Gastrocnemius medialis (tissue), 4 donors: ENCODE data around the gene CHERP. TPM values are rescaled to one million over a fixed set of nuclear protein-coding genes. Genes with fewer than 3 reads are reported as not detected.

Experiments used
- ATAC-seq, 2 donors: fragments of 150-250 bp; one replicate each; pipeline ENCODE4 v1.9.1; 2016
- DNase-seq, 2 donors: peaks; one replicate each; pipeline ENCODE4 v3.0.0-alpha.2; 2019
- H3K27ac ChIP-seq, 4 donors: fragments of 200-600 bp; sonication (generic); 1 replicate in 1 of 4; 2 replicates in 3 of 4; pipeline ENCODE4 v1.5.1; 2016 to 2018; ENCODE audit warnings: mild to moderate bottlenecking in 2 of 4, moderate library complexity in 1 of 4
- H3K27me3 ChIP-seq, 3 donors: fragments of 200-600 bp; sonication (generic) in 2 of 3; 1 replicate in 1 of 3; 2 replicates in 2 of 3; pipeline versions ENCODE4 v1.5.1 to v1.6.0; 2016 to 2019; ENCODE audit warnings: mild to moderate bottlenecking in 1 of 3, moderate library complexity in 1 of 3
- H3K36me3 ChIP-seq, 2 donors: fragments of 200-600 bp; sonication (generic) in 1 of 2; one replicate each; pipeline ENCODE4 v1.5.1; 2017 to 2018
- H3K4me1 ChIP-seq, 2 donors: fragments of 200-600 bp; sonication (generic) in 1 of 2; one replicate each; pipeline ENCODE4 v1.5.1; 2016 to 2017; ENCODE audit warnings: mild to moderate bottlenecking in 2 of 2
- H3K4me3 ChIP-seq, 4 donors: fragments of 200-600 bp; sonication (generic) in 3 of 4; 1 replicate in 1 of 4; 2 replicates in 3 of 4; pipeline ENCODE4 v1.5.1; 2016 to 2019; ENCODE audit warnings: mild to moderate bottlenecking in 2 of 4
- H3K9me3 ChIP-seq, 3 donors: fragments of 200-600 bp; sonication (generic) in 2 of 3; 1 replicate in 1 of 3; 2 replicates in 2 of 3; pipeline ENCODE4 v1.5.1; 2016 to 2019
- POLR2A ChIP-seq, 2 donors: fragments of 450-650 bp; IDR thresholded peaks; one replicate each; pipeline ENCODE4 v1.6.1; 2017; ENCODE audit warnings: antibody characterized with exemption in 2 of 2, mild to moderate bottlenecking in 2 of 2, moderate library complexity in 2 of 2
- in situ Hi-C, 4 donors: fragments of 200-750 bp; cut with MboI; loops; one replicate each; pipeline versions ENCODE4 v1.15.0 to v1.8.0; 2017; ENCODE audit warnings: low sequenced_read_pairs in 4 of 4
- intact Hi-C: fragments of 100-400 bp; cut with DNase I; formaldehyde crosslinking; loops from one replicate; pipeline ENCODE4 v1.15.1; 2023; ENCODE audit warnings: low total_unique reads
- total RNA-seq, 4 donors: library from RNA; depleted of rRNA; stranded (reverse); fragments of >200 nt; gene quantifications; one replicate each; pipeline versions ENCODE4 v1.1.0 to v1.2.3, GENCODE V29; 2016
- TF ChIP-seq, protein P1 (sequence below), 5 experiments: fragments of 450-650 bp in 3 of 5; fragments of 200-600 bp in 2 of 5; sonication (generic) in 2 of 5; IDR thresholded peaks in 4 of 5; conservative IDR thresholded peaks in 1 of 5; 1 replicate in 4 of 5; 2 replicates in 1 of 5; pipeline ENCODE4 v1.5.1; 2016 to 2019; ENCODE audit warnings: antibody characterized with exemption in 5 of 5, mild to moderate bottlenecking in 3 of 5, moderate library complexity in 3 of 5

Gene CHERP
- total RNA-seq, 4 donors from 2014 or later: 7.4 to 12.1 (median 9.8) TPM

DNA sequence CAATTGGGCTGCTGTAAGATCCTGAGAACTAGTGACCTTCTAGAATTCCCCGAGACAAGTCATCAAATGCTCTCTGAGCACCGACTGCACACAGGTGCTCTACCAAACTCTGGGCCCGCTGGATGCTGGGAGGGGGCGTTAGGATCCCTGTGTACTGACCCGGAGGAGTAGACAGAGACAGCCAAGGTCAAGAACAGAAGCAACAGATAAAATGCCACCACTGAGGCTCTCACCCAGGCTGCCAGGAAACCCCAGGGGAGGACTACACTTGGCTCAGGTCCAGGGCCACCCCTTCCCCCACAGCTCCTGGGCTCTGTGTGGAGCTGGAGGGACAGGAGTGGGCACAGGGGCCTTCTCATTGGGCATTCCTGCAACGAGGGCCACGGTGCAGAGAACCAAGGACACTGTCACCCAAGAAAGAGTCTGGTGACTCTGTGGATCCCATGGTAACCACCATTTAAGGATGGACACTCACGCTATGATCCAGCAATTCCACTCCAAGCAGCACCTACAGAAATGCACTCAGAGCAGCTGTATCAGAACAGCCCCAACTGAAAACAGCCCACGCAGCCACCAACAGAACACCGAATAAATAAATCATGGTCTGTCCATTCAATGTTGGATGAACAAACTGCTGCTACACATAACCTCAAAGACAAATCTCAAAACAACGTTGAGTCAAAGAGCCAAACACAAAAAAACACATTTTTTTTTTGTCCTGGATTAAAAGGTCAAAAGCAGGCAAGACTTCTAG, 46.8 kb upstream of the CHERP start:
- no peaks in the 10 kb centered on the region for H3K36me3 ChIP-seq
- in situ Hi-C loops (no loop called here), intact Hi-C loops (loop anchor here (2.0 kb wide), 1 partner anchor 16 kb away; no protein-coding TSS in a partner anchor)
- H3K9me3 ChIP-seq: no peaks in the 10 kb centered on the region
- peak overlapping the region in 1 of 4 donors; percentile 41 for H3K4me3 ChIP-seq
- DNase-seq (no peak), ATAC-seq (no peak)
- TF ChIP-seq, protein P1, sequence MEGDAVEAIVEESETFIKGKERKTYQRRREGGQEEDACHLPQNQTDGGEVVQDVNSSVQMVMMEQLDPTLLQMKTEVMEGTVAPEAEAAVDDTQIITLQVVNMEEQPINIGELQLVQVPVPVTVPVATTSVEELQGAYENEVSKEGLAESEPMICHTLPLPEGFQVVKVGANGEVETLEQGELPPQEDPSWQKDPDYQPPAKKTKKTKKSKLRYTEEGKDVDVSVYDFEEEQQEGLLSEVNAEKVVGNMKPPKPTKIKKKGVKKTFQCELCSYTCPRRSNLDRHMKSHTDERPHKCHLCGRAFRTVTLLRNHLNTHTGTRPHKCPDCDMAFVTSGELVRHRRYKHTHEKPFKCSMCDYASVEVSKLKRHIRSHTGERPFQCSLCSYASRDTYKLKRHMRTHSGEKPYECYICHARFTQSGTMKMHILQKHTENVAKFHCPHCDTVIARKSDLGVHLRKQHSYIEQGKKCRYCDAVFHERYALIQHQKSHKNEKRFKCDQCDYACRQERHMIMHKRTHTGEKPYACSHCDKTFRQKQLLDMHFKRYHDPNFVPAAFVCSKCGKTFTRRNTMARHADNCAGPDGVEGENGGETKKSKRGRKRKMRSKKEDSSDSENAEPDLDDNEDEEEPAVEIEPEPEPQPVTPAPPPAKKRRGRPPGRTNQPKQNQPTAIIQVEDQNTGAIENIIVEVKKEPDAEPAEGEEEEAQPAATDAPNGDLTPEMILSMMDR (IDR thresholded peaks at IDR 0.05 in 4 of 5, conservative IDR thresholded peaks at IDR 0.05 in 1 of 5): no peak
- TF ChIP-seq POLR2A (IDR thresholded peaks at IDR 0.05): no peak
- H3K4me1 ChIP-seq: peaks cover 71 to 93% of the 10 kb centered on the region in 2 donors
- H3K27me3 ChIP-seq: no peaks in the 10 kb centered on the region
- H3K27ac ChIP-seq: peak overlapping the region; percentile 47 to 80 (median 64)

DNA sequence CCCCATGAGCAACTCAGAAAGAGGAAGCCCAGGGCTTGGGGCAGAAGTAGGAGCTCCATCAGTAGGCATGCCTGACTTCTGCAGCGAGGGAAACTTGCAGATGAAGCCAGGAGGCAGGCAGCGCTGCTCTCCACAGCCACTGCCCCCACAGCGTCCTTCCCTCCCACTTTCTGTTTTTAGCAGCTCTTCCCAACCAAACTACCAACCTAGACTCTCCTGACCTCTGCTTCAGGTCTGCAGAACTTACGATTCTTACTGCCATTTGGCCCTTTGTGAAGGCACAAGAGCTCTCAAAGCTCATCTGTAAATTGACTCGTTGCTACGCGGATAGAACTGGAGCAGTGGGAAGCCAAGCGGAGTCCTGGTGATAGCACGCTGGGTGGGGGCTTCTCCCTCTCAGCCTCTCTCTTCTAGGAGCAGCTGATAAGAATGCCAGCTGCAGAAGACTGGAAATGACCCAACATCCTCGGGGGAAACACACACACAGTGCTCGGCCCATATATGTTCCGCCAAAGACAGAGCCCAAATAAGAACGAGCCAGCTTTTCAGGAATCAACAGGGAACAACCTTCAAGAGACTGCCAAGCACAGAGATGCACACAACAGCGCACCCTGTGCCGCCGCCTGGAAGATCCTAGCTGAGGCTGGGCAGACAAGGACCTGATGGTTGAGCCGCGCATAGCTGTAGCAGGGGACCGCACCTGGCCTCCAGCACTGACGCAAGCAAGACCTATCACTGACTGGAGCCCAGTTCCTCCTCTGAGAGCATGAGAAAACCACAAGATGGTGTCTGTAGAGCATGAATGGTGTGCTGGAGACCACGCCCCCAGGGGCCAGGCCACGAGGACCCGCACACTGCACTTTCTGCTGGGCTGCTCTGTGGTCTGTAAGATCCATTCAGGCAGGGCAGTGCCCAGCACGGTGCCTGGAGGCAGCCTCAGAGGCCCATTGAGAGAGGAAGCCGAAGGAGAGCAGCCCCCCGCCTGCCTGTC, 45.9 kb upstream of the CHERP start:
- Histone ChIP-seq H3K27me3 (no peaks in the 10 kb centered on the region), H3K4me3 (peak overlapping the region in 3 of 4 donors; percentile 24 to 41 (median 26)), H3K4me1 (peaks cover 76 to 97% of the 10 kb centered on the region in 2 donors), H3K36me3 (no peaks in the 10 kb centered on the region), H3K9me3 (no peaks in the 10 kb centered on the region), H3K27ac (peak overlapping the region; percentile 47 to 80 (median 64))
- intact Hi-C loops: loop anchor here (2.0 kb wide), 1 partner anchor 17 kb away; no protein-coding TSS in a partner anchor
- peak; percentile 25 to 69 for ATAC-seq
- in situ Hi-C loops: no loop called here
- peak; percentile 43 to 47 for DNase-seq
- TF ChIP-seq, protein P1 (IDR thresholded peaks at IDR 0.05 in 4 of 5, conservative IDR thresholded peaks at IDR 0.05 in 1 of 5): no peak
- no peak for TF ChIP-seq POLR2A (IDR thresholded peaks at IDR 0.05)

DNA sequence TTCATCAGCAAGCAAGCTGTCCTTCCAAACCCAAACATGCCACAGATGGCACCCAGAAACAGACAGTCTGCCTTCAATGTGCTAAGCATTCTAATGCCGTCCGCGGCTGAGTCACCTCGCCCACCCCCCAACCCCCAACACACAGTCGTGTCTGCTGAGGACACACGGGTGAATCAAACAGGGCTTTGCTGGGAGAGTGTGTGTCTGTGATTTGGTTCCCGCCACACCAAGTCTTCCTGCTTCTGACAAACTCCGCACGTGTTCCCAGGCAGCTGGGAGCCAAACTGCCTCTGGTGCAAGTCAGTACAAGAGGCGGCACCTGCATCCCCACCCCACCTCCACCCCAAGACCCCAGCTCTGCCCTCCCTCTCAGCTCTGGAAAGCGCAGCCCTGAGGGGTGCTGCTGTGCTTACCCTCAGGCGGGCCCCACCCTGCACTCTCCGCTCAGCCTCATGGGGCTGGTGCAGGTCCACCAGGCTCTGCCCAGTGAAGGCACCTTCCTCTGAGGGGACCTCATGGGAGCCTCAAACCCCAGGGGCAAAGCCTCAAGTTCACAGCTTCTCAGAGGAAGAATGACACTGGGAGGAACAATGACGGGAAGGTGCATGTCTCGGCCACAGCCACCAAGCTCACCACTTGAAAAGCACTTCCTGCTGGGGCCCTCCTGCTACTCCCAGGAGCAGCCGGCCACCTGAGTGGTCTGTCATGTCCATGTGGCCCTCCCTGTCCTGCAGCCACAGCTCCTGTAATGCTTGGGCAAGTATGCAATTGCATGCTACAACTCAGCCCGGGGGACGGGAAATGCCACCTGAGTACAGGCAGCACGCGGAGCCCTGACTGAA, 45.0 kb upstream of the CHERP start:
- Histone ChIP-seq H3K36me3 (no peaks in the 10 kb centered on the region), H3K27me3 (no peaks in the 10 kb centered on the region), H3K27ac (peak overlapping the region; percentile 47 to 94 (median 72)), H3K4me1 (peaks cover 84 to 97% of the 10 kb centered on the region in 2 donors), H3K9me3 (no peaks in the 10 kb centered on the region), H3K4me3 (peak overlapping the region in 1 of 4 donors; percentile 41)
- DNase-seq (no peak), ATAC-seq (no peak)
- intact Hi-C loops (no loop called here), in situ Hi-C loops (no loop called here)
- no peak for TF ChIP-seq POLR2A (IDR thresholded peaks at IDR 0.05)
- TF ChIP-seq, protein P1 (IDR thresholded peaks at IDR 0.05 in 4 of 5, conservative IDR thresholded peaks at IDR 0.05 in 1 of 5): no peak

DNA sequence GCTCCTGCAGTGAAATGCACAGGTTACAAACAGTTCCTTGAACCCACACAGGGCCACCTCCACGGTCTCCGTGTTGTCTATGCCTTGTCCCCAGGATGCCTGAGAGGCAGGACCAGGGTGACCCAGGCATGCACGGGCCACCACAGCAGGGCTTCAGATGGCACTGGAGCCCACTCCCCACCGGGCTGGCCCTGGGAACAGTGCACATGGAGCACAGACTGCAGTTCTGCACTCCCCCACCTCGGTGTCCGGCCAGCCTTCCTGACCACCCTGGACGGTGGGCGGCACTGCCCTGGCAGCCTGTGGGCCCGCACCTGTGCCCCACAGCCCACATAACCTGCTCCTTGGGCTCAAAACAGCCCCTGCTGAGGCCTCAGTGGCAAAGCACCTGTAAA, 44.2 kb upstream of the CHERP start:
- Histone ChIP-seq H3K27me3 (no peaks in the 10 kb centered on the region), H3K36me3 (no peaks in the 10 kb centered on the region), H3K27ac (peak overlapping the region; percentile 94 to 97 (median 95)), H3K9me3 (no peaks in the 10 kb centered on the region), H3K4me1 (peaks cover 86 to 100% of the 10 kb centered on the region in 2 donors), H3K4me3 (no peak overlapping the region)
- intact Hi-C loops: no loop called here
- in situ Hi-C loops: no loop called here
- TF ChIP-seq, protein P1 (IDR thresholded peaks at IDR 0.05 in 4 of 5, conservative IDR thresholded peaks at IDR 0.05 in 1 of 5): no peak
- no peak for TF ChIP-seq POLR2A (IDR thresholded peaks at IDR 0.05)
- no peak for ATAC-seq
- no peak for DNase-seq
